Measurements from ENCODE around the gene POR. TPM values are rescaled to one million over a fixed set of nuclear protein-coding genes. Genes with fewer than 3 reads are reported as not detected.

POR gene
- total RNA-seq, 1 donor from 2014 or later = 74.0 TPM

DNA sequence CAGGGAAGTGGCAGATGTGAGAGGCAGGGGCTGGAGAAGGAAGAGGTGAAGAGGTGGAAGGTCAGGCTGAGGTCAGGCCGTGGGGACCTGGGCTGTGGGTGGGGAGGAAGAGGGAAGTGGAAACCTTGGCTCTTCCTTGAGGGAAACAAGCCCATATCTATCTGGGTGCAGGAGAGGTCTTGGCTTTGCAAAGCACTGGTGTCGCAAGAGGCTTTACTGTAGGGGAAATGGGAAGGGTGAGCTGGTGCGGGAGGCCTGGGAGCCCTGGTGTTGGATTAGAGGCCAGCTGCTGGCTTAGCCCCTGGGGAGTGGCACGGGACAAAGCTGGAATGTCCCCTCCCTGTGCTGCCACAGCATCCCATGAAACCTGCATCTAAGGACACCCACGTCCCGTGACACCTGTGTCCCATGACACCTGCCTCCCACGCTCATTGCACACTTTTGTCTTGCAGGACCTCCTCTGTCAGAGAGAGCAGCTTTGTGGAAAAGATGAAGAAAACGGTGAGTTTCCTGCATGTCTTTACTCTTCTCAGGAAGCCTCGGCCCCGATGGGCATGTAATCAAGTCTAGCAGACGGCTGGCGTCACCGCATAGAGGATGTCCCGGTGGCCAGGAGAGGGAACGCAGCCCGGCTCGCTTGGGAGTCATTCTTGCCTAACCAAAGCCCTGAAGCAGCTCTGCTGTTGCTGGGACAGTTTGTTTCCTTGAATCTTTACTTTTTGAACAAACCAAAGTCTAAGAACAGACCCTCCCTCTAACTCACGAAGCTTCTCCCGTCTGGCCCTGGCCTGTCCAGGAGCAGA is 57.2 kb downstream of the POR start:
- H3K27me3 ChIP-seq (ENCODE audit: control insufficient read depth, insufficient read depth, low read length) = no peaks in the 10 kb centered on the region
- TF ChIP-seq, protein P1, sequence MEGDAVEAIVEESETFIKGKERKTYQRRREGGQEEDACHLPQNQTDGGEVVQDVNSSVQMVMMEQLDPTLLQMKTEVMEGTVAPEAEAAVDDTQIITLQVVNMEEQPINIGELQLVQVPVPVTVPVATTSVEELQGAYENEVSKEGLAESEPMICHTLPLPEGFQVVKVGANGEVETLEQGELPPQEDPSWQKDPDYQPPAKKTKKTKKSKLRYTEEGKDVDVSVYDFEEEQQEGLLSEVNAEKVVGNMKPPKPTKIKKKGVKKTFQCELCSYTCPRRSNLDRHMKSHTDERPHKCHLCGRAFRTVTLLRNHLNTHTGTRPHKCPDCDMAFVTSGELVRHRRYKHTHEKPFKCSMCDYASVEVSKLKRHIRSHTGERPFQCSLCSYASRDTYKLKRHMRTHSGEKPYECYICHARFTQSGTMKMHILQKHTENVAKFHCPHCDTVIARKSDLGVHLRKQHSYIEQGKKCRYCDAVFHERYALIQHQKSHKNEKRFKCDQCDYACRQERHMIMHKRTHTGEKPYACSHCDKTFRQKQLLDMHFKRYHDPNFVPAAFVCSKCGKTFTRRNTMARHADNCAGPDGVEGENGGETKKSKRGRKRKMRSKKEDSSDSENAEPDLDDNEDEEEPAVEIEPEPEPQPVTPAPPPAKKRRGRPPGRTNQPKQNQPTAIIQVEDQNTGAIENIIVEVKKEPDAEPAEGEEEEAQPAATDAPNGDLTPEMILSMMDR (IDR thresholded peaks at IDR 0.05; ENCODE audit: insufficient read depth, low read length, poor library complexity, severe bottlenecking) = no peak

DNA sequence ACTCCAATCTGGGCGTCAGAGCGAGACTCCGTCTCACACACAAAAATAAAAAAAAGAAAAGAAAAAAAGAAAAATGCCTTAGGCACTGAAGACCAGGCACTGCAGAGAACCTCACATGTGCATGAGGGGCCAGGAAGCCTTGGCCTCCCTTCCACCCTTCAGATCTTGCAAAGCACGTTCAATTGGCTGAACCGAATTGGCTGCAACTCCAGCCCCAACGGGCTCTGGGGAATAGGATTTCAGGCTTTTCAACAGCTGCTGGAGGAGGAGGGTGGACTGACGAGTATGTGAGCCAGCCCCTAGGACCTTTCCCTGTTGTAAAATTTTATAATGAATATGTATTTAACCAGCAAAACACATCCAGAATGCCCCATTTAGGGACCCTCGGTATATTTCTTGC is 62.8 kb downstream of the POR start:
- no peak for DNase-seq (ENCODE audit: low read depth)
- TF ChIP-seq, protein P1 (IDR thresholded peaks at IDR 0.05; ENCODE audit: insufficient read depth, low read length, poor library complexity, severe bottlenecking) = no peak
- Histone ChIP-seq H3K4me3 (ENCODE audit: low read depth, low read length) (no peak overlapping the region), H3K27me3 (ENCODE audit: control insufficient read depth, insufficient read depth, low read length) (no peaks in the 10 kb centered on the region), H3K36me3 (ENCODE audit: control insufficient read depth, insufficient read depth, low read length) (peaks cover 2% of the 10 kb centered on the region)

More for the DNA sequence above, 57.2 kb downstream of the POR start:
- Histone ChIP-seq H3K4me3 (ENCODE audit: low read depth, low read length) (no peak overlapping the region), H3K36me3 (ENCODE audit: control insufficient read depth, insufficient read depth, low read length) (peaks cover 1% of the 10 kb centered on the region)
- DNase-seq (ENCODE audit: low read depth) = no peak

DNA sequence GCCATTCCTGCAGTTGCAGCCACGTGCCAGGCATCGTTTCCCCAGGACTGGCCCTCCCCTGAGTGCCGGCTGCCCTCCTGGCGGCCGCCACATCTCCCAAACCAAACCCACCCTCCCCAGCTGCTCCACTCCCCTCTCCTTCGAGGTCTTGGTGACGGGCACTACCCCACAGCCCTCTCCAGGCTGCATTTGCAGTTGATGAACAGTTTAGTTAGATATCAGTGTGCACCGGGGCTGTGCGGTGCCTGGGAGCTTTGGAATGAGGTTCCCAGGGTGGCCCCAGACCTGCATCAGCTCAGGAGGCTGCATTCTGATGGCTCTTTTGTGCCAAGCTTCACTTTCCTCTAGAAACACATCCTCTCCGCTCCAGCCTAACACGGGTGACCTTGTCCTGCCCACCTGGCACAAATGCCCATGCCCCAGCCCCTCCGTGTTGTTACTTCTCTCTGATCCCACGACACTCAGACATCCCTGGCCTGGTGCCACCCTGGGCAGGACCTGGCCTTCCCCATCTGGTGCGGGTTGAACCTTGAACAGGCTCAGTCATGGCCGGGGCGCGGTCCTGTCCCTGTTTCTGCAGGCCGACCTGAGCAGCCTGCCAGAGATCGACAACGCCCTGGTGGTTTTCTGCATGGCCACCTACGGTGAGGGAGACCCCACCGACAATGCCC is 64.9 kb downstream of the POR start:
- Histone ChIP-seq H3K36me3 (ENCODE audit: control insufficient read depth, insufficient read depth, low read length) (peaks cover 1% of the 10 kb centered on the region), H3K4me3 (ENCODE audit: low read depth, low read length) (no peak overlapping the region), H3K27me3 (ENCODE audit: control insufficient read depth, insufficient read depth, low read length) (no peaks in the 10 kb centered on the region)
- TF ChIP-seq, protein P1 (IDR thresholded peaks at IDR 0.05; ENCODE audit: insufficient read depth, low read length, poor library complexity, severe bottlenecking) = no peak
- no peak for DNase-seq (ENCODE audit: low read depth)

DNA sequence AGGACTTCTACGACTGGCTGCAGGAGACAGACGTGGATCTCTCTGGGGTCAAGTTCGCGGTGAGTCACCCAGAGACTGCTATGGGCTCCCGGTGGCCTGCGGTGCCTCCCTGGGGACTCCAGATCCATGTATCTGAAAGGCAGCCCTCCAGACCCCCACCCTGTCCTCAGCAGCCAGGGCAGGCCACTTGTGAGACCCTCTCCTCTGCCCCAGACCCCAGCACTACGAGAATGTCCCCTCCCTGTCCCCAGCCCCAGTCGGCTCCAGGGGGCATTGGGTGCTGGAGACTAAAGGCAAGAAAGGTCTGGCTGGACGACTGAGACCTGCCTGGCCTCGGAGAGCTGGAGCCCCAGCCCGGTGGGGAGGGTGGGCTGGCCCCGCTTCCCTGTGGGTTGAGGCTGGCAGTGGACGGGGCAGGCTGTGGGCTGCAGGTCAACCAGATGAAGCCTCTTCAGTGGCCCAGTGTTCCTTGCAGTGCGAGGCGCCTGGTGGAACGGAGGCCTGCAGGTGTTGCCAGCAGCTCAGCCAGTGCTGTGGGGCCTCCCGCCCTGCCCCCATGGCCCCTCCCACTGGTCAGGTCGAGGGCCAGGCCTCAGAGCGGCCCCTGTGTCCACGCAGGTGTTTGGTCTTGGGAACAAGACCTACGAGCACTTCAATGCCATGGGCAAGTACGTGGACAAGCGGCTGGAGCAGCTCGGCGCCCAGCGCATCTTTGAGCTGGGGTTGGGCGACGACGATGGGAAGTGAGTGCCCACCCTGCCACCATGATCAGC is 65.7 kb downstream of the POR start:
- peaks cover 1% of the 10 kb centered on the region for H3K36me3 ChIP-seq (ENCODE audit: control insufficient read depth, insufficient read depth, low read length)
- TF ChIP-seq, protein P1 (IDR thresholded peaks at IDR 0.05; ENCODE audit: insufficient read depth, low read length, poor library complexity, severe bottlenecking) = no peak

DNA sequence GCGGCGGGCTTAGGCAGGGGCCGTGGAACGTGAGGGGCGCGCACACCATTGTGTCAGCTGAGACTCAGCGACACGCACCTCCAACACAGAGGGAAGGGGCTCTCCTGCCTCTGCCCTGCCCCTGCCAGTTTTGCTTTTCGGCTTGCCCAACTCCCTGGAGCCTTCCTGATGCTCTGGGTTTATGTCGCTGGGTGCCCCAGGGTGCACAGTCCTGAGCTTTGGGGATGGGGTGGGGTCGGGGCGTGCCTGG is 66.2 kb downstream of the POR start:
- no peak for DNase-seq (ENCODE audit: low read depth)
- Histone ChIP-seq H3K27me3 (ENCODE audit: control insufficient read depth, insufficient read depth, low read length) (no peaks in the 10 kb centered on the region), H3K4me3 (ENCODE audit: low read depth, low read length) (no peak overlapping the region), H3K36me3 (ENCODE audit: control insufficient read depth, insufficient read depth, low read length) (peaks cover 1% of the 10 kb centered on the region)
- TF ChIP-seq, protein P1 (IDR thresholded peaks at IDR 0.05; ENCODE audit: insufficient read depth, low read length, poor library complexity, severe bottlenecking) = no peak

More for the DNA sequence above, 65.7 kb downstream of the POR start:
- DNase-seq (ENCODE audit: low read depth) = no peak
- H3K4me3 ChIP-seq (ENCODE audit: low read depth, low read length) = no peak overlapping the region
- no peaks in the 10 kb centered on the region for H3K27me3 ChIP-seq (ENCODE audit: control insufficient read depth, insufficient read depth, low read length)
